ENCODE data around the gene TMEM143.
A peak's percentile ranks its signal among the peaks of the same experiment; 100 is the strongest.
"Not testable (repeated sequence)": the region's sequence is repeated elsewhere in the genome, so short reads cannot be mapped to it uniquely, and the experiment has no call there.

The TMEM143 gene

DNA sequence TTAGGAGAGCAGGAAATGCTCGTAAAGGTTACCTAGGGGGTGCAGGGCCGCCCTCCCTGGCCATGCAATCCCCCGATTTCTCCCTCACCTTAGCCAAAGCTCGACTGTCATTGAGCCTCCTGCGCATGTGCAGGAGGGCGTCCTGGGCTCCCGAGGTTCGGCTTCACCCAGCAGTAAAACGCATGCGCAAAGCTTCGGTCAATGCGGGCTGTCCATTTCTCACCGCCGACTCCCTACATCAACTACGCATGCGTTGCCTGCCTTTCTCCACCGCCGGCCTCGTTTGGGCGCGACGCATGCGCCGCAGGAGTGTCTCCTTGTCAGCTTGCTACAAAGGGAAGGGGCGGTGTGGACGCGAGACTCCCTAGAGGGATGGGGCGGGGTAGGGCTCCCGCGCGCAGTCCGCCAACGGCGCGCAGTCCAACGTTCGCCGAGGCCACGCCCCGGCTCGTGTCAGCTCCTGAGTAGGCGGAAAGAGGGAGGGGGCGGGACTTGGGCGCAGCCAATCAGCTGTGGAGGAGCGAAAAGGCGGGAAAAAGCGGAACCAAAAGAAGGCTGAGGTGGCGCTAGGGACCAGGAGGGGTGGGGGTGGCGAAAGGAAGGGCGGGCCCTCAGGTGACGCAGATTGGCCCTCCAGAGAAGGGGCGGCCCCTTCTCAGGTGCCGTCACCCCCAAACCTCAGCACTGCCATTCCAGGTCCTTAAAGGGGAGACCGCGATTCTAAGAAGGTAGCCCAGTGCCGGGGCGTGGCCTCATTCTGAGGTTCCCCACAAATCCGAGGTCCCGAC, at the start of gene TMEM143, which contains the start of gene SYNGR4:
Gene TMEM143 (minus strand): TSS at position 131 of the 788 bp plus-strand sequence. CDS start 20 bp downstream, at position 111.
Gene SYNGR4 (plus strand): TSS at position 558 of the 788 bp plus-strand sequence. CDS start 1,476 bp downstream, outside the sequence.
- peak; percentile 99 for DNase-seq

DNA sequence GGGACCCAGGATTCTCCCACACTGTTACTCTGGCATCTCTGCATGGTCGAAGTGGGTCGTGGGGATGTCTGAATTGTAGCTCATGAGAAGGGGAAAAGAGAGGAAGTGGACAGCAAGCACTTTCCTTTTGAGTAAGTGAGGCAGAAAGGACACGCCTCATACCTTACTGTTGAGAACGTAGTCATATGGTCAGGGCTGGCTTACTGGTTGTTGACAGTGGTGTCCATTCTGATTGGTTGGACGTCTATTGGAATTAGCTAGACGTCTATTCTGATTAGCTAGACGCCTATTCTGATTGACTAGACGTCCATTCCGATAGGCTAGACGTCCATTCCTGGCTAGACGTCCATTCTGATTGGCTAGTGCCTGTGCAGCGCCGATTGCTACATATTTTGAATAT, 42.1 kb upstream of the TMEM143 start:
- DNase-seq, result no peak

DNA sequence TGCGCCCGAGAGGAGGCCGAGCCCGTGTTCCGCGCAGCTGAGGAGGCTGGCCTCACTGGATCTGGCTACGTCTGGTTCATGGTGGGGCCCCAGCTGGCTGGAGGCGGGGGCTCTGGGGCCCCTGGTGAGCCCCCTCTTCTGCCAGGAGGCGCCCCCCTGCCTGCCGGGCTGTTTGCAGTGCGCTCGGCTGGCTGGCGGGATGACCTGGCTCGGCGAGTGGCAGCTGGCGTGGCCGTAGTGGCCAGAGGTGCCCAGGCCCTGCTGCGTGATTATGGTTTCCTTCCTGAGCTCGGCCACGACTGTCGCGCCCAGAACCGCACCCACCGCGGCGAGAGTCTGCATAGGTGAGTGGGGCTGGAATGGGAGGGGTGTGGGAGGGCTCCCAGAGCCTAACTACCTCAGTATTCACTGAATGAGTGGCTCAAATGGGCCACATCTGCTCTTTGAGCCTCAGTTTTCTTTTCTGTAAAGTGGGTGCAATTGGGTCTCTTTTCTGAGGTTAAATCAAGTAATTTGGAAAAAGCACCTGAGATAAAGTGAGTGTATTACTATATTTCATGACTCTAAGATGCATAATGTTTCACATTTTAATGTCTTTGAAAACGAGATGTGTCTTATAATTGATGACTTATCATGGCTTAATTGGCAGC, 41.4 kb upstream of the TMEM143 start:
- DNase-seq, result no peak

DNA sequence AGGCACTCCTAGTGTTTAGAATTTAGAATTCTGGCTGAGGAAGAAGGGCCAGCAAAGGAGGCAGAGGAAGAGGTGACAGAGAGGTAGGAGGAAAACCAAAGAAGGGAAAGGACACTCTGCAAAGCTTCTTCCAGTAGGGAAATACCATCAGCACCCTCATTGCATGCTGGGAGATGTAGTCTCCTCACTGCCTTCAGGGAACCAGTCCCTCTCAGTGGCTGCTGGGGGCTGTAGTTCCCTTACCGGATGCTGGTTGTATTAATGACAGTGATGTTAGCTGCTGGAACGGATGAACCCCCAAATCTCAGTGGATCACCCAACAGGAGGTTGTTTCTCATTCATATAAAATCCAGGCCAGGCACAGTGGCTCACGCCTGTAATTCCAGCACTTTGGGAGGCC, 39.9 kb upstream of the TMEM143 start:
- peak; percentile 69 for DNase-seq

DNA sequence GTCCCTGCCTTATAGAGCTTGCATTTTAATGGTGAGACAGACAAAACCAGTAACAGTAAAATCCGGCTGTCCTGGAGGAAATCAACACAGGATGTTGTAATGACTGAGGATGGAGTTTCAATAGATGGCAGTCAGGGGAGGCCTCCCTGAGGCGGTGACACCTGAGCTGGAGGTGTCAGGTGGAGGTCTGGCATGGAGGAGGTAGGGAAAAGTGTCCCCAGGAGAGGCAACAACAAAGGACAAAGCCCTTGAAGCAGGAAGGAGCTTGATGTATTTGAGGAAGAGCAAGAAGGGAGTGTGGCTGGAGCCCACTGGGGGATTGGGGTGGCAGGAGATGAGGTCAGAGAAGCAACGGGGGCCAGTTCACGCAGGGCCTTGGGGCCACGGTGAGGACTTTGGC, 37.5 kb upstream of the TMEM143 start:
- no peak for DNase-seq

DNA sequence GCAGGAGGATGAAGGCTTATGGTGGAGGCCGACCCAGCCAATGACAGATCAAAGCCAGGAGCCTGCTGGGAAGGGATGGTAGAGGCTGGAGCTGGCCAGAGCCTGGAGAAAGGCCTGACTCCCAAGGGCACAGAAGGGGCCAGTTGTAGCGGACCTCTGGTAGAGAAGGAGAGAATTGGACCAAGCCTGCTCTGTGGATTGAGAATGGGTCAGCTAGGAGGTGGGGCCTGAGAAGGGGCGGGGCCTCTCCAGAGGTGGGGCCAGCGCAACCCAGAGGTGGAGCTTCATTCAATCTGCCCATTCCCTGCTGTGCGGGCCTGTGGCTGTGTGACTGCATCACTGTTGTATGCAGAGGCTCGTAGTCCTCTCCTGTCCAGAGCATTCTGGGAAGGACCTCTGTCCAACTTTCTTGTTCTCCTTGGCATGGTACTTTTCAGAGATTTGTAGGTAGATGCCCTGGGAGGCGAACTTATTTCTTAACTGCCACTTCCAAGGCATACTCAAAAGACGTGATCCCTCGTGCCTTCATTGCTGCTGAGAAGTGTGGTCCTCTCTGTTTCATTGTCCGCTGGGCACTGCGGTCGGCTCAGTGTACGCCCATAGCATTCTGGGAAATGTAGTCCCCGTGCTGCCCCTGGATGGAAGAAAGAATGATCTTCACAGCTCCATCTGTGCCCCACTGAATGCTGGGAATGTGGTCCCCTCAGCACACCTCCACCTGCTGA, 36.4 kb upstream of the TMEM143 start:
- DNase-seq, result no peak

DNA sequence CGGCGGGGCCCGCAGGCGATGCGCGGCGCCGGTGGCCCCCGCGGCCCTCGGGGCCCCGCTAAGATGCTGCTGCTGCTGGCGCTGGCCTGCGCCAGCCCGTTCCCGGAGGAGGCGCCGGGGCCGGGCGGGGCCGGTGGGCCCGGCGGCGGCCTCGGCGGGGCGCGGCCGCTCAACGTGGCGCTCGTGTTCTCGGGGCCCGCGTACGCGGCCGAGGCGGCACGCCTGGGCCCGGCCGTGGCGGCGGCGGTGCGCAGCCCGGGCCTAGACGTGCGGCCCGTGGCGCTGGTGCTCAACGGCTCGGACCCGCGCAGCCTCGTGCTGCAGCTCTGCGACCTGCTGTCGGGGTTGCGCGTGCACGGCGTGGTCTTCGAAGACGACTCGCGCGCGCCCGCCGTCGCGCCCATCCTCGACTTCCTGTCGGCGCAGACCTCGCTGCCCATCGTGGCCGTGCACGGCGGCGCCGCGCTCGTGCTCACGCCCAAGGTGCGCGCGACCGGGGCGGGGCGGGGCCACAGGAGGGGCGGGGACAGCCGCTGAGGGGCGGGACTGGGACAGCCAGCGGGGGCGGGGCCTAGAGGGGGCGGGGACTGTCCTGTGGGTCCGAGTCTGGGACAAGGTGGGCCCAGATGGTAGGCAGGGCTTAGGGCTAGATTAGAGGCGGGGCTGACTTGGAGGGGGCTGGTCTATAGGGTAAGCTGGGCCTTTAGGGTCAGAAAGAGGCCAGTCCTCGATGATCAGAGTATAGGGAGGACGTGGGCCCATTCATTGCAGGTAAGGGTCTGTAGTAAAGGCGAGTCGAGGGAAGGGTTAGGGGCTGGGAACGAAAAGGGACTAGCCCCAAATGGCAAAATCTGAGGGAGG, 34.9 kb upstream of the TMEM143 start:
- DNase-seq, result peak; percentile 71

DNA sequence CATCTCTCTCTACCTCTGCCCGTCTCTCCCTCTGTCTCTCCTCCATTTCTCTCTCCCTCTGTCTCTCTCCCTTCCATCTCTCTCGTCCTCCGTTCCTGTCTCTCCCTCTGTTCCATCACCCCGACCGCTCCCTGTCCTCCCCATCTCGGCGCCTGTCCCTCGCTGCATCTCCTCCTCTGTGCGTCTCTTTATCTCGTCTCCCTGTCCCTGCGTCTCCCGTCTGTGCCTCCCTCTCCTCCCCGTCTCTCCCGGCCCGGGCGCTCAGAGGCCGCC, 34.3 kb upstream of the TMEM143 start:
- DNase-seq, result no peak

DNA sequence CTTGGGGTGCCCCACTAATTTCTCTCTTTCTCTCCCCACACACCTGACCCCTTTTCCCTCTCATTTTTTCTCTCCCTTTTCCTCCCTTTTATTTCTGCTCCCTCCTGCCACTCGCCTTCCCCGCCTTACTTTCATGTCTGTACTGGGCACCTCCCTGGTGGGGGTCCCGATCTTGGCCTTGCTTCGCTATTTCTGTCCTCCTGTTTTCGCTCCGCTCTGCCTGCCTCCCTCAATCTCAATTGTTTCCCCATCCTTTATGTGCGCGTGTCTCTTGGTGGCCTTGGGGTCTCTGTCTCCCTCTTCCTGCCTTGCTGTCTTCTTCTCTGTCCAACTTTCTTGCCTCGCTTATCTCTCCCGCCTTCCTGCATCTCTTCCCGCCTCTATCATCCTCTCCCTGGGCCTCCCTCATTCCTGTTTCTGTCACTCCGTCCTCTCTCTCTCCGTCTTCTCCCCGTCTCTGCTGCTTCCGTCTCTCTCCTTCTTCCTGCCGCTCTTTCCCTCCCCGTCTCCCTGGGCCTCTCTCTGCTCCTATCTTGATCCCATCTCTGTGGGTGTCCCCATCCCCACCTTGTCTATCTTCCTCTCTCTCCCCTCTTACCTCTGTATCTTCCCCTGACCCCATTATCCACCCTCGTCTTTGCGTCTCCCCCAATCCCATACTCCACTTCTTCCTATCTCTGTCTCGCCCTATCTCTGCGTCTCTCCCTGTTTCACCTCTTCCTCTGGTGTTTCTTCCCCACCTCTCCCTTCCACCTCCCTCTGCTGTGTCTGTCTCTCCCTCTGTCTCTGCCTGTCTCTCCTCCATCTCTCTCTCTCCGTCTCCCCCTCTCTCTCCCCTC, 33.7 kb upstream of the TMEM143 start:
- DNase-seq, result no peak

DNA sequence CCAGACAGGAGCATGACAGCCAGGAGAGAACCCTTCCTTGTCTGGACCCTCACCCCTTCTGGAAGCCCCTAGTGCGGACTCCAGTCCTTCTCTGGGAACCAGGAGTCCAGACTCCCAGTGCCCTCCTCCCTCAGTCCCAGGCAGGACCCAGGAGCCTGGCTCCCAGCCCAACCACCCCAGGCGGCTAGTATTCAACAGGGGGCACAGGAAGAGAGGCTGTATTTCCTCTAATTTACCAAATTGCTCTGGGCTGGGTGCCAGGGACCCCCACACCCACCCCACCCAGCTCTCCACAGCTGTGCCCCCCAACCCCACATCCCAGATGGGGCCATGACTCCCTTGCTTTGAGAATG, 33.1 kb upstream of the TMEM143 start:
- DNase-seq, result no peak

DNA sequence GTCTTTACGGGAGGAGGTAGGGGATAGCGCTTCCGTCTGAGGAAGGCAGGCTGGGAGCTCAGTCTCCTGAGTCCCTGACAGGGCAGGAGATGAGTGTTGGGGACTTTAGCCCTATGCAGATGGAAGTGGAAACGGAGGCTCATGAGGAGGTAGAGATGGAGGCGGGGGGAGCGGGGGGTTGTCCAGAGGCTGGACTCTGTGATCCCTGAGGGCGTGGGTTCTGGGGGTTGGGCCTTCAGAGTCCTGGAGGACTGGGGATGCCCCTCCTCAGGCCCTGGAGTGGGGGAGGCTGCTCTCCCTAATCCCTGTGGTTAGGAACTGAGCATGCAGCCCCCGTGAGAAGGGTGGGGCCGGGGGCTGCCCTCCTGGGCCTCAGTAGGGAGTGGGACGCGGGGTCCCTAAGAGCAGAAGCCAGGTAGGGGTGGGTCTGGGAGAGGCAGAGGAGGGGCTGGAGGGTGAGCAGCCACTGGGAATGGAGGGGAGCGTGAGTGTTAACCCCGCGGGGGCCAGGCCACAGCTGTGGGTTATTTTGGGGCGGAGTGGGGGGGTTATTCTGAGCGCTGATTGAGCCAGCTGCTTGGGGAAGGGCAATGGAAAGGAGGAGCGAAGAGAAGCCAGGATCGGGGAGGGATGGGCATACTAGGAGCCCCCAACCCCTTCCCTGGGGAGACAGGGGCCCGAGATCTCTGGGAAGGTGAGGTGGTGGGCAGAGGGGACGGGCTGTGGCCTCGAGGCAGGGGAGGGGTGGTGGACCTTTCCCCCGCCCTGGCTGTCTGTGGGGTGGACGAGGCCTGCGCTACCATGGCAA, 32.5 kb upstream of the TMEM143 start:
- DNase-seq, result no peak

DNA sequence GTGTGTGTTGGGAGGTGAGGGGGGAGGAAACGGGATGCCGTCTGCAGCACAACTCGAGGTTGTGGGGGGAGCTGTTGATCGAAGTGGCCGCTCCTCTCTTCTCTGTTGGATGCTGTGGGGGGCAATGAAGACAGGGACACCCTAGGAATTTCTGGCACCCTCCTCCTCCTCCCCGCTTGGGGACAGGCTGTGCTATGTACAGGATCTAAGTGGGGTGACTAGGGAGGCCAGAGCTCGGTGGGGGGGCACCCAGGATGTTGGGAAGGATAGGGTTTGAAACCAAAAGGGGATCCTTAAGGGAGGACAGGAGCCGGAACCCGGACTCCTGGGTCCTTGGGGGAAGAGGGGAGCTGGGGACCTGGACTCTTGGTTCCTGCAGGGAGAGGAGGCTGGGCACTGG, 31.8 kb upstream of the TMEM143 start:
- DNase-seq, result no peak

DNA sequence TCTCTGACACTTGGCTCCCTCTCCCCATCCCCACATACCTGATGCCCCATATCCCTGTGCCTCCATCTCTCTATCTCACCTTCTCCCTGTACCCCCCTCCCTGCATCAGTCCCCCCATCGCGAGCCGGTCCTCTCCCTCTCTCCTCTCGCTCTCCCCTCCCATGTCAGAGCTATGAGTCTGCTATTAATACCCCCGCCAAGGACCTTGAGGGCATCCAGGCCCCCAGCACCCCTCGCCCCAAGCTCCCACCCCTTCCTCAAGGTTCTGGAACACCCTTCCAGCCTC, 31.4 kb upstream of the TMEM143 start:
- no peak for DNase-seq

DNA sequence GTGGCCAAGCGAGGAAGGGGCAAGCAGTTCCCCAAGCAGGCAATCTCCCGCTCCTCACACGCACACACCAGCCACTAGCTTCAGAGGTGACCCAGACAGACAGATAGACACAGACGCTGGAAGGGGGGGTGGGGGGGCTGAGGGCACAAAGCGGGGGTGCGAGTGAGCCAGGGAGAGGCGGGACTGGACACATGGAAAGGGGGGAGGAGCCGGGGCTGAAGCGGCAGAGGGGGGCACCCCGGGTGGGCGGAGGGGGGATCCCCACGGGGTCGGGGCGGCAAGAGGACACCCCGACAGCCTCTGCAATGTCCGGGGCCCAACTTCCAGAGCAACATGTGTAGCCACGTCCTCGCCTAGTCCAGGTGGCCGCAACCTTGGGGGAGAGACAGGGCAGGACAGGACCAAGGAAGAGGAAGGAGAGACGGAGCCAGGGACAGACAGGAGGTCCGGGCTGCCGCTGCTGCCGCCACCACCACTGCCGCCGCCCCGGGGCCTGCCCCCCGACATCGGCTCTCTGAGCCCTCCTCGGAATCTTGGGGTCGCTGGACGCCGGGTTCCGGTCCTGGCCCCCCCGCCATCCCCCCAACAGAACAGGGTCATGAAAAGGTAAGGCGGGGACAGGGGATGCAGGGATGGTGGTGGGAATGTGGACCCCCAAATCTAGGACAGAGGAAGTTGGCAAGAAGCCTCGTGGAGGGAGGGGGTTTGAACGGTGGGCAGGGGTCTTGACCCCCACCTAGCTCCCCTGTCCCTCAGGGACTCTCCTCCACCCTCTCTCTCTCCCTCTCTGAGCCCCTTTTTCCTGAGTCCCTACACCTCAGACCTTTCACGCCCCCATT, 30.8 kb upstream of the TMEM143 start:
- DNase-seq, result no peak

DNA sequence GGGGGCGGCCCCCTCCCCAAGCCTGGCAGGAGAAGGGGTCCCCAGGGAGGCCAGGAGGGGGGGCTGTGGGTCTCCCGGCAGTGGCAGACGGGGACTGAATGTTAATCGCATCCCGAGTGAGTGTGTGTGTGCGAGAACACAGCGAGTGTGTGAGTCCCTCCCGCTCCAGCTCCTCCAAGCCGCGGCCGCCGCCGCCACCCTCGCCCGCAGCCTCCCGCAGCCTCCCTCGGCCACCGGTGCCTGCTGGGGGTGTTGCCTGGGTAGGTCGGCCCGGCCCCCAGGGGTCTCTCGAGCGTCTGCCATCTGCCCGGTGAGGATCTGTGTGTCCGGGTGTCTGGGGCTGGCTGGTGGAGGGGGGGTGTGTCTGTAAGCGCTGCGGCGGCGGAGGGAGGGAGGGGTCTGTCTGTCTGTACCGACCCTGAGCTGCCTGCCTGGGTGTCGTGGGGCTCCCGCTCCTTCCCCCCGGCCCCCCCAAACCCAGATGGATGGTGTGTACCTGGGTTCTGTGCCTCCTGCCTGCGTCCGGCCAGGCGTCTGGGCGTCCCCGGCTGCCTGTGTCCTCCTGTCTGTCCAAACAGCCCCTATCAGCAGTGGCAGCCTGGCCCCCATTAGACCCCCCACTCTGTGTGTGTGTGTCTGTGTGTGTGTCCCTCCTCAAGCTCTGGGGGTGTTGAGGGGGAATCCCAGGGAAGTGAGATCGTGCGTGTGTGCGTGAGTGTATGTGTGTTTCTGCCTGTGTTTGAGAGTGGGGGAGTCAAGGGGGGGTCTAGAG, 30.0 kb upstream of the TMEM143 start, which contains the start of gene GRIN2D:
Gene GRIN2D (plus strand): TSS at position 110 of the 772 bp plus-strand sequence. CDS start 4,725 bp downstream, outside the sequence.
- DNase-seq, result peak; percentile 31

DNA sequence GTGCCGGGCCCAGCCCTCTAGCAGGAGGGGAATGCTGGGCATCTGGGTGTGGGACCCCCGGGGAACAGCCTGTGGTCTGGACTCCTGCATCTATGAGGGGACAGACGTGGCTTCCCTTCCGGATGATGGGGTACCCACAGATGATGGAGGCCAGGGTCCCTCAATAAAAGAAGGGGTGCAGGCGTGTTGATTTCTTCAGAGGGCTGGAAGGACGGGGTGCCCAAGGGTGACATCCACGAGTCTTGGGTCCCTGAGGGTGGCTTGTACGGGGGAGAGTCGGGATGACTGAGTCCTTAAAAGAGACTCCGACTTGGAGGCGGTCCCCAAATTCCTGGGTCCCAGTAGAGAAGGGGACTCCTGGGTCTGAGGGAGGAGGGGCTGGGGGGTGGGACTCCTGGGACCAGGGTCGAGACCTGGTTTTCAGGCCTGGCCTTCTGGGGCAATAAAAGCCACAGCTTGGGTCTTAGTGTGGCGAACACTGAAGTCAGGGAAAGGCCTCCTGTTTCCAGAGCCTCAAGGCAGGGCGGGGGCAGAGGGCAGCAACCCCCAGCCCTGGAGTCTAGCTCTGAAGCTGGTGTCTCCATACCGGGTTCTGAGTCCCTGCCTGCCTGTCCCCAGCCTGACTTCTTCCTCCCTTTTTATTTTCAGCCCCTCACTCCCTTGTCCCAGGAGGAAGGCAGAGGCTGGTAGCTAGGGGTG, 29.3 kb upstream of the TMEM143 start:
- DNase-seq, result no peak

DNA sequence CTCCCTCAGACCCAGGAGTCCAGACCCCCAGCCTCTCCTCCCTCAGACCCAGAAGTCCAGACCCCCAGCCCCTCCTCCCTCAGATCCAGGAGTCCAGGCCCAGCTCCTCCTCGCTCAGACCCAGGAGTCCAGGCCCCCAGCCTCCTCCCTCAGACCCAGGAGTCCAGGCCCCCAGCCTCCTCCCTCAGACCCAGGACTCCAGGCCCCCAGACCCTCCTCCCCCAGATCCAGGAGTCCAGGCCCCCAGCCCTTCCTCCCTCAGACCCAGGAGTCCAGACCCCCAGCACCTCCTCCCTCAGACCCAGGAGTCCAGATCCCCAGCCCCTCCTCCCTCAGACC, 28.2 kb upstream of the TMEM143 start:
- not testable (repeated sequence) for DNase-seq

DNA sequence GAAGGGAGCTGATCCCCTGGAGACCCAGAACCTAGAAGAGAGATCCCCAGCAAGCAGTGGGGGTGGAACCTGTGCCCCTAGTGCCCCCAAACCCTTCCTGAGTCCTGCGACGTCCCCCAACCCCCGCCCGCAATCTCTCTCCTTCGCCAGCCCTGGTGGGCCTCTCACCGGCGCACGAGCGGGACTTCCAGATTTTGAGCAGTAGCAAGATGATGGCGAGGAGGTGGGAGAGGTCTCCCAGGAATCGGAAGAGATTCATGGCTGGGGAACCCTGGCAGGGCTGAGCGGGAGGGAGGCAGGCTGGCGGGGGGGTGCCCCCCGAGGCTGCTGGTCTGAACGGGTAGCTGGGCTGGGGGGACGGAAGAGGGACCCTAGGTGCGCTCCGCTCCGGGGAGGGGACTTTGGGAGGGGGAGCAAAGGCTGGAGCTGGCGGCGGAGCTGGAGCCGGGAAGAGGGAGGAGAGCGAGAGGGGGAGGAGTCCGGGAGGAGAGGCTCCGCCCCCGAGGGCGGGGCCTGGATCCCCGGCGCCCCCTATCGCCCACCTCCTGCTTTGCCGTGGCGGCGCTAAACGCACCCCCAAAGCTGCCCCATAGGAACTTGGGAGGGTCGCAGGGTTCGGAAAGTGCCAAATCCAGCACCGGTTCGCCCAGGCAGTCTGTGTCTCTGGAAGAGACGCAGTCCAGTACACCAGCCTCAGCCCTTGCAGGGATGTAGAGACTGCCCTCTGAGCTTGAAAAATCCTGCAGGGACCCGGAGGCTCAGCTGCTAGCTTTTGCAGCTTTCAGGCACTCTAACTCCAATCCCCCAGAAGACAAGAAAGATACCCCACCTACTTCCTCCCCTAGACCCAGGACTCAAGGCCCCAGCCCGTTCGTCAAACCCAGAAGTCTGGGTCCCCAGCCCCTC, 27.6 kb upstream of the TMEM143 start, which contains the start of gene KDELR1:
Gene KDELR1 (minus strand): TSS at position 452 of the 906 bp plus-strand sequence. CDS start 193 bp downstream, at position 259.
- DNase-seq, result peak; percentile 60

Data from NCI-H1694 (cell line).